SK-N-SH treated with all-trans-retinoic acid at 6 μM for 48 hours (cell line): Measurements from ENCODE around the gene KCNK6.

ENCODE experiments used
- ARNTL ChIP-seq: fragments of 450-650 bp; formaldehyde crosslinking; IDR thresholded peaks from 2 replicates; pipeline ENCODE4 v1.5.0; 2020; ENCODE audit warnings: low read depth, mild to moderate bottlenecking, moderate library complexity, borderline replicate concordance
- CSDC2 ChIP-seq: fragments of 250-450 bp; sonication (Bioruptor Pico); IDR thresholded peaks from 2 replicates; pipeline ENCODE4 v1.5.0; 2020; ENCODE audit warnings: mild to moderate bottlenecking, moderate library complexity
- ISL1 ChIP-seq: fragments of 250-450 bp; sonication (Bioruptor Pico); IDR thresholded peaks from 2 replicates; pipeline ENCODE4 v2.1.2; 2022; ENCODE audit warnings: mild to moderate bottlenecking, moderate library complexity
- TCF4 ChIP-seq: fragments of 250-450 bp; sonication (Bioruptor Pico); IDR thresholded peaks from 2 replicates; pipeline ENCODE4 v1.8.0; 2021; ENCODE audit warnings: mild to moderate bottlenecking, moderate library complexity, borderline replicate concordance
- ZFP3 ChIP-seq: fragments of 250-450 bp; sonication (Bioruptor Pico); IDR thresholded peaks from 2 replicates; pipeline ENCODE4 v1.5.0; 2020; ENCODE audit warnings: mild to moderate bottlenecking, moderate library complexity
- TF ChIP-seq, protein P1 (sequence below): fragments of 250-450 bp; sonication (Bioruptor Pico); IDR thresholded peaks from 2 replicates; pipeline ENCODE4 v1.5.0; 2020; ENCODE audit warnings: mild to moderate bottlenecking, moderate library complexity
- TF ChIP-seq, protein P2 (sequence below): fragments of 250-450 bp; sonication (Bioruptor Pico); IDR thresholded peaks from 2 replicates; pipeline ENCODE4 v1.8.0; 2020; ENCODE audit warnings: mild to moderate bottlenecking, moderate library complexity, borderline replicate concordance

DNA sequence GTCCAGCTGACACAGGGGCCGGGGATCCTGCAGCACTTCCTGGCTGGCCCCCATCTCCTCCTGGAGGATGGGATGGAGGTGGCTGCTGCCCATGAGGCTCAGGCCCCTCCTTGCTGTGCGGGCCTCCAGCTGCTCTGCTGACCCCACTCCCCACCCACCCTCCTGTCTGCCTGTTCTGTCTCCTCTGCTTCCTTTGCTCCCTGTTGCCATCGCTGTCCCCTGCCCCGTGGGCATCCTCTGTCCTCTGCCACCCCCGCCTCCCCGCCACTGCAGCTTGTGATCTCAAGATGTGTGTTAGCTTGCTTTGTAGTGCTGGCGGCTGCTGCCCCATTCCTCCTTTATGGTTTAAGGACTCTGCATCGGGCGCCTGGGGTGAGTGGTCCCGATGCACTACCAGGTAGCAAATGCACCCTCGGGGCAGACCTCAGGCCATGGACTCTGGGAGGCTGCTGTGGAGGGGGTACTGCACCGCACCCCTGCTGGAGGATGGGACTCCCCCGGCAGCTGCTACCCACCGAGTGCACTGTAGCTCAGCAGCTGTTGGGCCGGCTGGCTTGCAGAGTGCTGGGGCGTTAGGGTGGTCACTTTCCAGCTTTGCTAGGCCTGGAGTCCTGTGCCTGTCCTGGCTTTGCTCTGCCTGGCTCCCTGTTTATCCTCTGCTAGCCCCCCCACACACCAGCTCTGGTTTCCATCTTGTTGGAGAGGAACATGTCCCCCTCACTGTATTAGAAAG is 31.4 kb upstream of the KCNK6 start:
- TF ChIP-seq ZFP3 (CRISPR knock-in tag), result no peak
- TF ChIP-seq CSDC2 (CRISPR knock-in tag), result no peak
- TF ChIP-seq ARNTL, result no peak
- TF ChIP-seq TCF4 (CRISPR knock-in tag), result no peak
- TF ChIP-seq, protein P1, sequence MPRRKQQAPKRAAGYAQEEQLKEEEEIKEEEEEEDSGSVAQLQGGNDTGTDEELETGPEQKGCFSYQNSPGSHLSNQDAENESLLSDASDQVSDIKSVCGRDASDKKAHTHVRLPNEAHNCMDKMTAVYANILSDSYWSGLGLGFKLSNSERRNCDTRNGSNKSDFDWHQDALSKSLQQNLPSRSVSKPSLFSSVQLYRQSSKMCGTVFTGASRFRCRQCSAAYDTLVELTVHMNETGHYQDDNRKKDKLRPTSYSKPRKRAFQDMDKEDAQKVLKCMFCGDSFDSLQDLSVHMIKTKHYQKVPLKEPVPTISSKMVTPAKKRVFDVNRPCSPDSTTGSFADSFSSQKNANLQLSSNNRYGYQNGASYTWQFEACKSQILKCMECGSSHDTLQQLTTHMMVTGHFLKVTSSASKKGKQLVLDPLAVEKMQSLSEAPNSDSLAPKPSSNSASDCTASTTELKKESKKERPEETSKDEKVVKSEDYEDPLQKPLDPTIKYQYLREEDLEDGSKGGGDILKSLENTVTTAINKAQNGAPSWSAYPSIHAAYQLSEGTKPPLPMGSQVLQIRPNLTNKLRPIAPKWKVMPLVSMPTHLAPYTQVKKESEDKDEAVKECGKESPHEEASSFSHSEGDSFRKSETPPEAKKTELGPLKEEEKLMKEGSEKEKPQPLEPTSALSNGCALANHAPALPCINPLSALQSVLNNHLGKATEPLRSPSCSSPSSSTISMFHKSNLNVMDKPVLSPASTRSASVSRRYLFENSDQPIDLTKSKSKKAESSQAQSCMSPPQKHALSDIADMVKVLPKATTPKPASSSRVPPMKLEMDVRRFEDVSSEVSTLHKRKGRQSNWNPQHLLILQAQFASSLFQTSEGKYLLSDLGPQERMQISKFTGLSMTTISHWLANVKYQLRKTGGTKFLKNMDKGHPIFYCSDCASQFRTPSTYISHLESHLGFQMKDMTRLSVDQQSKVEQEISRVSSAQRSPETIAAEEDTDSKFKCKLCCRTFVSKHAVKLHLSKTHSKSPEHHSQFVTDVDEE (CRISPR knock-in tag), result no peak
- no peak for TF ChIP-seq ISL1 (CRISPR knock-in tag)
- TF ChIP-seq, protein P2, sequence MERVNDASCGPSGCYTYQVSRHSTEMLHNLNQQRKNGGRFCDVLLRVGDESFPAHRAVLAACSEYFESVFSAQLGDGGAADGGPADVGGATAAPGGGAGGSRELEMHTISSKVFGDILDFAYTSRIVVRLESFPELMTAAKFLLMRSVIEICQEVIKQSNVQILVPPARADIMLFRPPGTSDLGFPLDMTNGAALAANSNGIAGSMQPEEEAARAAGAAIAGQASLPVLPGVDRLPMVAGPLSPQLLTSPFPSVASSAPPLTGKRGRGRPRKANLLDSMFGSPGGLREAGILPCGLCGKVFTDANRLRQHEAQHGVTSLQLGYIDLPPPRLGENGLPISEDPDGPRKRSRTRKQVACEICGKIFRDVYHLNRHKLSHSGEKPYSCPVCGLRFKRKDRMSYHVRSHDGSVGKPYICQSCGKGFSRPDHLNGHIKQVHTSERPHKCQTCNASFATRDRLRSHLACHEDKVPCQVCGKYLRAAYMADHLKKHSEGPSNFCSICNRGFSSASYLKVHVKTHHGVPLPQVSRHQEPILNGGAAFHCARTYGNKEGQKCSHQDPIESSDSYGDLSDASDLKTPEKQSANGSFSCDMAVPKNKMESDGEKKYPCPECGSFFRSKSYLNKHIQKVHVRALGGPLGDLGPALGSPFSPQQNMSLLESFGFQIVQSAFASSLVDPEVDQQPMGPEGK (CRISPR knock-in tag), result no peak
